GM23338 (cell line): Measurements from ENCODE around the gene CXCL10. TPM values are rescaled to one million over a fixed set of nuclear protein-coding genes. Genes with fewer than 3 reads are reported as not detected.

Experiments used
- ATAC-seq: fragments of 200-7000 bp; cut with Tn5 transposase; 3 replicates; pipeline ENCODE4 v1.9.1; 2020
- DNase-seq: peaks from one replicate; pipeline ENCODE4 v3.0.0-alpha.2; 2015; ENCODE audit warnings: low spot score
- H2AFZ ChIP-seq: fragments of 200-600 bp; sonication (generic); 2 replicates; pipeline ENCODE4 v1.8.0; 2016; ENCODE audit warnings: antibody characterized with exemption, mild to moderate bottlenecking, moderate library complexity
- H3F3A ChIP-seq: fragments of 200-600 bp; sonication (generic); replicated peaks from 2 replicates; pipeline ENCODE4 v1.8.0; 2017; ENCODE audit warnings: antibody characterized with exemption, mixed run types, low read depth
- H3K27ac ChIP-seq: fragments of 200-600 bp; sonication (generic); 2 replicates; pipeline ENCODE4 v1.6.1; 2016; ENCODE audit warnings: low read depth
- H3K27me3 ChIP-seq: fragments of 200-600 bp; sonication (generic); 2 replicates; pipeline ENCODE4 v1.8.0; 2016; ENCODE audit warnings: mild to moderate bottlenecking, mixed run types, moderate library complexity; ENCODE audit not compliant: insufficient read depth
- H3K36me3 ChIP-seq: fragments of 200-600 bp; sonication (generic); 2 replicates; pipeline ENCODE4 v1.8.0; 2016; ENCODE audit warnings: mild to moderate bottlenecking; ENCODE audit not compliant: insufficient read depth
- H3K4me1 ChIP-seq: fragments of 200-600 bp; sonication (generic); 2 replicates; pipeline ENCODE4 v1.8.0; 2016; ENCODE audit warnings: mild to moderate bottlenecking, moderate library complexity; ENCODE audit not compliant: insufficient read depth
- H3K4me2 ChIP-seq: fragments of 200-600 bp; sonication (generic); 2 replicates; pipeline ENCODE4 v1.7.1; 2017; ENCODE audit warnings: mixed run types
- H3K4me3 ChIP-seq: fragments of 200-600 bp; sonication (generic); 2 replicates; pipeline ENCODE4 v1.6.1; 2016; ENCODE audit warnings: mixed run types
- H3K79me2 ChIP-seq: fragments of 200-600 bp; sonication (generic); replicated peaks from 2 replicates; pipeline ENCODE4 v1.8.0; 2017; ENCODE audit warnings: mild to moderate bottlenecking; ENCODE audit not compliant: insufficient read depth
- H3K9me2 ChIP-seq: fragments of 200-600 bp; sonication (generic); 2 replicates; pipeline ENCODE4 v1.8.0; 2017; ENCODE audit not compliant: insufficient read depth
- H4K20me1 ChIP-seq: fragments of 200-600 bp; sonication (generic); replicated peaks from 2 replicates; pipeline ENCODE4 v1.8.0; 2017; ENCODE audit warnings: mild to moderate bottlenecking; ENCODE audit not compliant: insufficient read depth
- H3K27ac Mint-ChIP-seq: 2 replicates; pipeline ENCODE4 v1.8.0; 2020; ENCODE audit warnings: inconsistent platforms, mild to moderate bottlenecking, moderate library complexity, mixed read lengths
- H3K27me3 Mint-ChIP-seq: 3 replicates; pipeline ENCODE4 v1.8.0; 2022; ENCODE audit warnings: low read depth, mild to moderate bottlenecking, moderate library complexity, mixed read lengths, inconsistent platforms; ENCODE audit not compliant: insufficient read depth, poor library complexity
- H3K36me3 Mint-ChIP-seq: 3 replicates; pipeline ENCODE4 v1.8.0; 2021; ENCODE audit warnings: low read depth, mild to moderate bottlenecking, inconsistent platforms, moderate library complexity, mixed read lengths
- H3K4me1 Mint-ChIP-seq: 3 replicates; pipeline ENCODE4 v1.8.0; 2020; ENCODE audit warnings: mild to moderate bottlenecking, inconsistent platforms, mixed read lengths
- H3K4me3 Mint-ChIP-seq: 3 replicates; pipeline ENCODE4 v1.8.0; 2021; ENCODE audit warnings: moderate library complexity, mild to moderate bottlenecking, inconsistent platforms, mixed read lengths
- H3K9me3 Mint-ChIP-seq: 3 replicates; pipeline ENCODE4 v1.8.0; 2020; ENCODE audit warnings: moderate library complexity, mild to moderate bottlenecking, inconsistent platforms, mixed read lengths
- CREB1 ChIP-seq: fragments of 250-450 bp; sonication (Bioruptor Pico); IDR thresholded peaks from 2 replicates; pipeline ENCODE4 v1.5.0; 2020; ENCODE audit warnings: low read depth, mild to moderate bottlenecking, moderate library complexity
- CTCF ChIP-seq, 2 experiments: fragments of 200-600 bp in 1 of 2; sonication (generic) in 1 of 2; conservative IDR thresholded peaks; 2 replicates each; pipeline versions ENCODE4 v1.5.1 to v1.6.1; 2016 to 2017; ENCODE audit warnings: antibody characterized with exemption in 2 of 2, low read depth in 2 of 2, mild to moderate bottlenecking in 2 of 2, moderate library complexity in 1 of 2
- ETS1 ChIP-seq: IDR thresholded peaks from 2 replicates; pipeline ENCODE4 v1.6.1; 2016; ENCODE audit warnings: antibody characterized with exemption
- EZH2phosphoT487 ChIP-seq: fragments of 200-600 bp; sonication (generic); IDR thresholded peaks from one replicate; pipeline ENCODE4 v1.8.1; 2018; ENCODE audit warnings: antibody characterized with exemption; ENCODE audit not compliant: unreplicated experiment
- JUNB ChIP-seq: IDR thresholded peaks from one replicate; pipeline ENCODE4 v1.6.1; 2016; ENCODE audit warnings: antibody characterized with exemption; ENCODE audit not compliant: unreplicated experiment
- NANOG ChIP-seq: IDR thresholded peaks from 2 replicates; pipeline ENCODE4 v1.6.1; 2016; ENCODE audit warnings: antibody characterized with exemption, borderline replicate concordance
- POLR2AphosphoS5 ChIP-seq: IDR thresholded peaks from 2 replicates; pipeline ENCODE4 v1.6.1; 2016; ENCODE audit warnings: antibody characterized with exemption, low read depth
- REST ChIP-seq: IDR thresholded peaks from one replicate; pipeline ENCODE4 v1.6.1; 2018; ENCODE audit warnings: antibody characterized with exemption; ENCODE audit not compliant: unreplicated experiment
- STAT1 ChIP-seq: IDR thresholded peaks from one replicate; pipeline ENCODE4 v1.6.1; 2016; ENCODE audit warnings: antibody characterized with exemption; ENCODE audit not compliant: unreplicated experiment
- ZNF462 ChIP-seq: fragments of 250-450 bp; sonication (Bioruptor Pico); IDR thresholded peaks from 2 replicates; pipeline ENCODE4 v1.5.0; 2020; ENCODE audit warnings: mild to moderate bottlenecking, moderate library complexity
- polyA plus RNA-seq: library from polyadenylated mRNA; unstranded; fragments of >200 nt; fragmentation: Nextera tagmentation; extraction: Ambion mirVana; gene quantifications from 2 replicates; pipeline ENCODE4 v1.2.1, GENCODE V29; 2016
- total RNA-seq: library from RNA; depleted of rRNA; stranded (reverse); fragments of >200 nt; shearing (Covaris generic); gene quantifications from 2 replicates; pipeline ENCODE4 v1.2.3, GENCODE V29; 2014

The CXCL10 gene
- total and polyA plus RNA-seq, 2 experiments from 2014 or later = not detected

GRCh38 chr4:76061982-76062381, 38.7 kb upstream of the CXCL10 start:
- no peak overlapping the region for H3K4me3 Mint-ChIP-seq
- H3K4me1 ChIP-seq = no peaks in the 10 kb centered on the region
- TF ChIP-seq ZNF462 (no peak), CREB1 (CRISPR knock-in tag) (no peak), JUNB (no peak), EZH2phosphoT487 (no peak), POLR2AphosphoS5 (no peak), CTCF (conservative IDR thresholded peaks at IDR 0.05; ENCODE audit: low read depth in 2 of 2) (no peak), NANOG (no peak), ETS1 (no peak), REST (no peak), STAT1 (no peak)
- H3K9me2 ChIP-seq = no peaks in the 10 kb centered on the region
- peaks cover 6% of the 10 kb centered on the region for H3K9me3 Mint-ChIP-seq
- H3K27me3 ChIP-seq = no peaks in the 10 kb centered on the region
- no peak for ATAC-seq
- no peaks in the 10 kb centered on the region for H3K36me3 ChIP-seq
- no peak overlapping the region for H2AFZ ChIP-seq
- H3K36me3 Mint-ChIP-seq = peaks cover 6% of the 10 kb centered on the region
- H4K20me1 ChIP-seq = no peaks in the 10 kb centered on the region
- no peaks in the 10 kb centered on the region for H3K79me2 ChIP-seq
- no peaks in the 10 kb centered on the region for H3F3A ChIP-seq
- H3K4me3 ChIP-seq = no peak overlapping the region
- no peaks in the 10 kb centered on the region for H3K27me3 Mint-ChIP-seq
- H3K27ac ChIP-seq = no peak overlapping the region
- H3K4me2 ChIP-seq = no peak overlapping the region
- H3K4me1 Mint-ChIP-seq = peaks cover 5% of the 10 kb centered on the region; the same call in 1 of the 3 replicates
- no peak overlapping the region for H3K27ac Mint-ChIP-seq
- no peak for DNase-seq
